ENCODE results near the gene LARP4B.

LARP4B gene

DNA sequence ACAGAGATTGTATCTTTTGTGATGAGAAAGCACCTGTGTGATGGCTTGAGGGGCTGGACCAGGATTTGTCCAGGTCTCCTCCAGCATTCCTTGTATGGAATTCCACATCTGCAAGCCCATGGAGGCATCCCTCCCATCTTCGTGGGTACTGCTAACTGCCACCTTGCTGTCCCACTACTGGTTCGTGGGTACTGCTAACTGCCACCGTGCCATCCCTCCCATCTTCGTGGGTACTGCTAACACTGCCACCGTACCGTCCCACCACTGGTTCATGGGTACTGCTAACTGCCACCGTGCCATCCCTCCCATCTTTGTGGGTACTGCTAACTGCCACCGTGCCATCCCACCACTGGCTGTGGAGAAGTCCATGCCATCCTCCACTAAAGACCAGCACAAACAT lies 111.7 kb downstream of the LARP4B start:
- Histone ChIP-seq H3K4me3 (ENCODE audit: insufficient read depth, low read depth, low read length) (no peak overlapping the region), H3K4me1 (ENCODE audit: control insufficient read depth, insufficient read depth, low read length) (no peaks in the 10 kb centered on the region), H3K27ac (ENCODE audit: insufficient read depth, low read depth, low read length, poor library complexity, severe bottlenecking) (no peak overlapping the region), H3K9me3 (ENCODE audit: control insufficient read depth, low read length) (no peaks in the 10 kb centered on the region), H3K27me3 (ENCODE audit: control insufficient read depth, insufficient read depth, low read length, poor library complexity, severe bottlenecking) (no peaks in the 10 kb centered on the region), H3K36me3 (ENCODE audit: control insufficient read depth, insufficient read depth, low read length) (peaks cover 56% of the 10 kb centered on the region)
- 93 to 95% methylated on average over 8 of the region's 8 CpGs for WGBS, 2 experiments

DNA sequence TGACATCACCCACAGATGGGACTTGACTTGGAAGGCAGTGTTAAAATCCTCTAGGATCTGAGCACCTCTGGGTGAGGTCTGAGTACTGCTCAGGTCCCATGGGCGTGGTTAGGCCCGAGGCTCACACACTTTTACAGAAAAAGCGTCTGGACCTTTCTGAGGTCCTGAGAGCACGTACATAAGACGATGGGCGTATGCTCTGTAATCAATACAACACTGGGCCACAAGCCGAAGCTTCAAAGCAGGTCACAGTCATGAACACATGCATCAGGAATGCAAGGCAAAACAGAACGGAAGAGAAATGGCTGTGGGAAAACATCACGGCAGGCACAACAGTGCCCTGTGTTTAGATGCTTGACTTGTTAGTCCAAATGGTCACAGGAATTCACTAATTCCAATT lies 112.2 kb downstream of the LARP4B start:
- H3K4me3 ChIP-seq (ENCODE audit: insufficient read depth, low read depth, low read length), result no peak overlapping the region
- H3K27me3 ChIP-seq (ENCODE audit: control insufficient read depth, insufficient read depth, low read length, poor library complexity, severe bottlenecking), result no peaks in the 10 kb centered on the region
- H3K9me3 ChIP-seq (ENCODE audit: control insufficient read depth, low read length), result no peaks in the 10 kb centered on the region
- H3K4me1 ChIP-seq (ENCODE audit: control insufficient read depth, insufficient read depth, low read length), result no peaks in the 10 kb centered on the region
- H3K27ac ChIP-seq (ENCODE audit: insufficient read depth, low read depth, low read length, poor library complexity, severe bottlenecking), result no peak overlapping the region
- 95 to 96% methylated on average over 9 of the region's 9 CpGs for WGBS, 2 experiments
- H3K36me3 ChIP-seq (ENCODE audit: control insufficient read depth, insufficient read depth, low read length), result peaks cover 57% of the 10 kb centered on the region

DNA sequence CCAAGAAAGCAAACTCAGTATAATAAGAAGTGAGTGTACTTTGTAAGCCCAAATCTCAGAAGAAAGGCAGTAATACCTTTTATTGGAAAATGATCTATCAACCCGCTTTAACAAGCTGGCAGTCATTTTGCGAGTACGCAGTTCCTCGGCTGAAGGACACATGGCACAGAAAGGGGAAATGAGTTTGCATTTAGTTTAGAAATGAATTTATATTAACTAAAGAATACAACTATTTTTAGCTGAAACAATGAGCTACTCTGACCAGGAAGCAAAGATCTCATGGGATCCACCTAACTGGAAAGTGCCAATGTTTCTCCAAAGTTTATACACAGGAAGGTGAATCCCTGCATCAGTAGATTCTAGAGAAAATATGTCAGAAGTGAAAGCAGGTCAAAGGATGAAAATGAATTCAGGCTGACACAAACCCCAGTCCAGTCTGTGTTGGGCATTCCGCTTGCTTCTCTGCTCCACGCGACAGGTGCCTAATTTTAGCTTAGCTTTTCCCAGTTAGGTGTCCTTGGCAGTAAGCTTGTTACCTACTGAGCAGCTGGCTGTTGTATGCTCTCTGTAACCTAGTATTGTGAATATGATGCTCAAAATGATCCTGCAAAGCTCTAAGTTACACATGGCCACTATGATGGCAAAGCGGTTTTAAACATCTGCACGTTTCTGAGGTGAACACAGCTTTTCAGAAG lies 112.8 kb downstream of the LARP4B start:
- no peak overlapping the region for H3K27ac ChIP-seq (ENCODE audit: insufficient read depth, low read depth, low read length, poor library complexity, severe bottlenecking)
- no peaks in the 10 kb centered on the region for H3K9me3 ChIP-seq (ENCODE audit: control insufficient read depth, low read length)
- H3K4me3 ChIP-seq (ENCODE audit: insufficient read depth, low read depth, low read length), result no peak overlapping the region
- no peaks in the 10 kb centered on the region for H3K4me1 ChIP-seq (ENCODE audit: control insufficient read depth, insufficient read depth, low read length)
- peaks cover 51% of the 10 kb centered on the region for H3K36me3 ChIP-seq (ENCODE audit: control insufficient read depth, insufficient read depth, low read length)
- H3K27me3 ChIP-seq (ENCODE audit: control insufficient read depth, insufficient read depth, low read length, poor library complexity, severe bottlenecking), result no peaks in the 10 kb centered on the region
- WGBS, 2 experiments, result 94 to 98% methylated on average over 6 to 9 of the region's 9 CpGs

DNA sequence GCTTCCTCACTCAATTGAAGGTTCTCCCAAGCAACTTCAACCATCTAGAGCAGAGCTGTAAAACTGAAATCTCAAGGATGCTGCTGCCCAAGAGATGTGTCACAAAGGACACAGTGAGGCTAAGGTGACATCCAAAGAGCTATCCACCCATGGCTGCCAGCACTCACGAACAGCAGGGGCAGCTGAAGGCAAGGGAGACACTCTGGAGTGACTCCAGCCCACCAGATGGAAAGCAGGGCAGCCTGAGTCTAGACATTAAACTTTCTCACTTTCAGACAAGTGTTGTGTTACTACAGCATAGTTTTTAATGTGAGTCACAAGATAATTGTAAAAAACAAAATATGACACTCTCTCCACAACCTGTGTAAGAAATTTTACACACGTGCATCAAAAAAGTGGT lies 113.5 kb downstream of the LARP4B start:
- no peak overlapping the region for H3K27ac ChIP-seq (ENCODE audit: insufficient read depth, low read depth, low read length, poor library complexity, severe bottlenecking)
- H3K36me3 ChIP-seq (ENCODE audit: control insufficient read depth, insufficient read depth, low read length), result peaks cover 49% of the 10 kb centered on the region

DNA sequence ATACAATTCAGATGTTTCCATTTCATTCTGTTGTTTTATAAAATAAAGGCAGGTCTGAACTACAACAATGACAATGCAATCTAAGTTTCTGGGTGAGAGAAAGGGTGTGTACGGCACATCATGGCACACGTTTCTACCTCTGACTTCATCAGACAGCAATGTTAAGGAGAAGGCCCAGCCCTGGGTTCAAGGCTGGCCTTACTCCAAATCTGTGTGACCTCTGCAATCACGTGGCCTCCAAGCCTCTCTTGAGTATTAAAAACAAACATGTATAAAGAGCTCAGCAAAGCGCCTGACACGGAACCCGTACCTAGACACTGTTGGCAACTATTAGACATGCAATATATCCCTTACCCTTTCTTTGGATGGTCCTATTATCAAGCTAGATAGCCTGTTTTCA lies 114.1 kb downstream of the LARP4B start:
- Histone ChIP-seq H3K4me1 (ENCODE audit: control insufficient read depth, insufficient read depth, low read length) (no peaks in the 10 kb centered on the region), H3K4me3 (ENCODE audit: insufficient read depth, low read depth, low read length) (no peak overlapping the region), H3K27me3 (ENCODE audit: control insufficient read depth, insufficient read depth, low read length, poor library complexity, severe bottlenecking) (no peaks in the 10 kb centered on the region), H3K9me3 (ENCODE audit: control insufficient read depth, low read length) (no peaks in the 10 kb centered on the region), H3K36me3 (ENCODE audit: control insufficient read depth, insufficient read depth, low read length) (peaks cover 52% of the 10 kb centered on the region), H3K27ac (ENCODE audit: insufficient read depth, low read depth, low read length, poor library complexity, severe bottlenecking) (no peak overlapping the region)
- 96 to 97% methylated on average over 6 of the region's 6 CpGs for WGBS, 2 experiments

More for the DNA sequence above, 113.5 kb downstream of the LARP4B start:
- H3K27me3 ChIP-seq (ENCODE audit: control insufficient read depth, insufficient read depth, low read length, poor library complexity, severe bottlenecking), result no peaks in the 10 kb centered on the region
- H3K4me1 ChIP-seq (ENCODE audit: control insufficient read depth, insufficient read depth, low read length), result no peaks in the 10 kb centered on the region
- 88 to 98% methylated on average over 1 of the region's 2 CpGs for WGBS, 2 experiments
- no peaks in the 10 kb centered on the region for H3K9me3 ChIP-seq (ENCODE audit: control insufficient read depth, low read length)
- no peak overlapping the region for H3K4me3 ChIP-seq (ENCODE audit: insufficient read depth, low read depth, low read length)

DNA sequence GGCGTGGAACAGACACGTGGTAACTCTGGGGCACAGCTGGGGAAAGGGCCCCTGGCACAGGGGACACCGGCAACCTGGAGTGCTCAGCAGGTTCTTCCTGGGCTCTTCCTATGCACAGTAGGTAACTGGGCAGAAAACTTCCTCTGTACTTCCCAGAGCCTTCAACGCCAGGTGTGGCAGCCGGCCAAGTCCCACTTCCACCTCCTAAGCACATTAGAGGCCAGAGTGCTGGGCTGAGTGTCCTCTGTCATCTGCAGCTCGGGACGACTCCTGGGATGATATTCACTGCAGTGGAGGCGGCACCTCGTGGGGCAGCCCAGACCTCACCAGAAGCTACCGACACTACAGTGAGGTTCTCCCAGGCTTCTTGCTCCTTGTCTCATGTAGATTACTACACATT lies 114.5 kb downstream of the LARP4B start:
- WGBS, 2 experiments, result 96% methylated on average over 10 of the region's 10 CpGs
- Histone ChIP-seq H3K4me3 (ENCODE audit: insufficient read depth, low read depth, low read length) (no peak overlapping the region), H3K36me3 (ENCODE audit: control insufficient read depth, insufficient read depth, low read length) (peaks cover 56% of the 10 kb centered on the region), H3K9me3 (ENCODE audit: control insufficient read depth, low read length) (no peaks in the 10 kb centered on the region), H3K27ac (ENCODE audit: insufficient read depth, low read depth, low read length, poor library complexity, severe bottlenecking) (no peak overlapping the region), H3K27me3 (ENCODE audit: control insufficient read depth, insufficient read depth, low read length, poor library complexity, severe bottlenecking) (no peaks in the 10 kb centered on the region), H3K4me1 (ENCODE audit: control insufficient read depth, insufficient read depth, low read length) (no peaks in the 10 kb centered on the region)

DNA sequence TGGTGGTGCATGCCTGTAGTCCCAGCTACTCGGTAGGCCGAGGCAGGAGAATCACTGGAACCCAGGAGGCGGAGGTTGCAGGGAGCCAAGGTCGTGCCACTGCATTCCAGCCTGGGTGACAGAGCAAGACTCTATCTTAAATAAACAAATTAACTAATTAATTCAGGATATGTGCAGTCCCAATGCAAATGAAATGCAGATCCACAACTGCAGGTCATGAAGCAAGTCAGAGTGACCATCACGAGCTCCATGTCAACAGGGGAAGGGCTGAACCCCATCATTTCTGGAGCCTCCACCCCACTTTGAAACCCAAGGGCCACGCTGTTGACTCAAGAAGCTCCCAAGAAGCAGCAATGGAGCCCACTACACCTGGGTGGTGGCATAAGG lies 115.4 kb downstream of the LARP4B start:
- no peak overlapping the region for H3K4me3 ChIP-seq (ENCODE audit: insufficient read depth, low read depth, low read length)
- 91 to 95% methylated on average over 6 of the region's 6 CpGs for WGBS, 2 experiments
- H3K9me3 ChIP-seq (ENCODE audit: control insufficient read depth, low read length), result no peaks in the 10 kb centered on the region
- H3K36me3 ChIP-seq (ENCODE audit: control insufficient read depth, insufficient read depth, low read length), result peaks cover 59% of the 10 kb centered on the region
- no peak overlapping the region for H3K27ac ChIP-seq (ENCODE audit: insufficient read depth, low read depth, low read length, poor library complexity, severe bottlenecking)
- H3K4me1 ChIP-seq (ENCODE audit: control insufficient read depth, insufficient read depth, low read length), result no peaks in the 10 kb centered on the region
- no peaks in the 10 kb centered on the region for H3K27me3 ChIP-seq (ENCODE audit: control insufficient read depth, insufficient read depth, low read length, poor library complexity, severe bottlenecking)

DNA sequence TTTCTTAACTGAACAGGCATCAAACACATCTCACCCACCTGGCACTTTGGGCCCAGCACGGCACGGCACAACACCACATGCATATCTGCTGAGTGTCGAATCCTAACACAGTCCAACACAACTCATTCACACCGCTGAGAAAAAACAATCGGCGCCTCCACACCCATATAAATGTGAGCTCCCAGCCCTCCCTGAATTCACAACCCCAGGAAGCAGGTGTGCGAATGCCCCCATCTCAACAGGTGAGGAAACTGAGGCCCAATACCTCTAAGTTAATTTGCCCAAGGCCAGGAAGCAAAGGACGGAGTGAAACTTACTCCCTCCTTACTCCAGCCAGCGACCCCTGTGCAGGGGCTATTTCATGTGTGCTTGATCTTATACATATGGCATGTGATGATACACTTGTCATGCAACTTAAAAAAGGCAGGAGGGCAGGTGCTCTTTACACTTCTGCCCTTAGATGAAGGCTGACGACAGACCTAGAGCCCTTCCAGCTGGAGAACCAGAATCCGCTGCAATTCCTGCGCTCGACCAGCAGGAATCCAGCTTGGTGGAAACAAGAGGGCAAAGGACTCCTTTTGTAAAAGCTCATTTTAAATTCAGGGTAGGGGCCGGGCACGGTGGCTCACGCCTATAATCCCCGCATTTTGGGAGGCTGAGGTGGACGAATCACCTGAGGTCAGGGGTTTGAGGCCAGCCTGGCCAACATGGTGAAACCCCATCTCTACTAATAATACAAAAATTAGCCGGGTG lies 116.0 kb downstream of the LARP4B start:
- peaks cover 53% of the 10 kb centered on the region for H3K36me3 ChIP-seq (ENCODE audit: control insufficient read depth, insufficient read depth, low read length)
- 86 to 91% methylated on average over 19 of the region's 19 CpGs for WGBS, 2 experiments

DNA sequence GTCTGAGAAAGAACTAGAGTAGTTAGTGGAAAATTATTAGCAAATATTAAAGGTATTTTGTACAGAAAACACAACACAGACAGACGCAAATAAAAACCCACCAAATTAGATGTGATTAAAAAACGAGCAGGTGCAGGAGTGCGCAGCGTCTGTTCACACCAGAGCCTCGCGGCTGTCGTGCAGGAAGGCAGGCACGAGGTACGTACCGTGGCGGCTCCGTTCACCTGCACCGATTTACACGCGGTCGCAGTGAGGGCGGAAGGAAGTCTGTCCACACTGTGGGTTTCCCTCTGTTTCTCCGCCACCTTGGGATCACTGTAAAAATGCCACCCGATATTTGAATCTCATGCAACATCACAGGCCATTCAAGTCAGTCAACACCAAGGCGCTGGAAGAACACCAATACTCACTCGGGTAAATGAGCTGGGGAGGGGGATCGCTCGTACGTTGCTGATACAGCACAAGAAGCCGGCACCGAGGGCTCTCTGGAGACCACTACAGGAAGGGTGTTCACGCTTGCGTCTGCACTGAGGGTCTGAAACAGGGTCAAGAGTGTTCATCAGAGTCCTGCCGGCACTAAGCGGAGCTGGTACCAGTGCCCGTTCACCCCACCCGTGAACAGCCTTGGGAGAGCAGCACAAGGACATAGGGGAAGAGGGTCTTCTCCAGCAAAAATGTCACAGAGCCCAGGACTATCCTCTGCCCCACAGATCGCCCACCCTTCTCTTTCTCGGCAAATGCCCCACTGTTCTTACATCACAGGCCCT lies 116.8 kb downstream of the LARP4B start:
- no peaks in the 10 kb centered on the region for H3K4me1 ChIP-seq (ENCODE audit: control insufficient read depth, insufficient read depth, low read length)
- no peaks in the 10 kb centered on the region for H3K9me3 ChIP-seq (ENCODE audit: control insufficient read depth, low read length)
- H3K36me3 ChIP-seq (ENCODE audit: control insufficient read depth, insufficient read depth, low read length), result peaks cover 51% of the 10 kb centered on the region
- H3K4me3 ChIP-seq (ENCODE audit: insufficient read depth, low read depth, low read length), result no peak overlapping the region
- 94 to 95% methylated on average over 34 of the region's 34 CpGs for WGBS, 2 experiments
- H3K27me3 ChIP-seq (ENCODE audit: control insufficient read depth, insufficient read depth, low read length, poor library complexity, severe bottlenecking), result no peaks in the 10 kb centered on the region
- H3K27ac ChIP-seq (ENCODE audit: insufficient read depth, low read depth, low read length, poor library complexity, severe bottlenecking), result no peak overlapping the region

More for the DNA sequence above, 116.0 kb downstream of the LARP4B start:
- Histone ChIP-seq H3K4me3 (ENCODE audit: insufficient read depth, low read depth, low read length) (no peak overlapping the region), H3K27me3 (ENCODE audit: control insufficient read depth, insufficient read depth, low read length, poor library complexity, severe bottlenecking) (no peaks in the 10 kb centered on the region), H3K4me1 (ENCODE audit: control insufficient read depth, insufficient read depth, low read length) (no peaks in the 10 kb centered on the region), H3K9me3 (ENCODE audit: control insufficient read depth, low read length) (no peaks in the 10 kb centered on the region), H3K27ac (ENCODE audit: insufficient read depth, low read depth, low read length, poor library complexity, severe bottlenecking) (no peak overlapping the region)

DNA sequence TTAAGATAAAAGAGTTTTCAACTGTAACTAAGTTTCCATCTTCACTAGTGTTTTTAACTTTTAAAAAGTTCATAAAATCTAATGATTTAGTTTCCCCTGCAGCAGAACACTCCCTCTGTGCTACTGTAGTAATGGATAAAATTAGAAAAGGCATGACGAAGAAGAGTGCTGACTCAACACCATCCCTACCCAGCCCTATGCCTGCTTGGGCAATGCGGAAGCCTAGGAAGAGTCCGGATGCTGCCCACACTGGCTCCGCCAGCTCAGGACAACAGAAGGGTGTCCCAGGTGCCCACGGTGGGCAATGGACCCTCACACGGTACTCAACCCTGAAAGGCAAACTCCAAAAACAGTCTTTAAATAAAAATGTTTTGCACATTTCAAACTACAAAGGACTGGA lies 118.2 kb downstream of the LARP4B start:
- no peaks in the 10 kb centered on the region for H3K9me3 ChIP-seq (ENCODE audit: control insufficient read depth, low read length)
- peaks cover 47% of the 10 kb centered on the region for H3K36me3 ChIP-seq (ENCODE audit: control insufficient read depth, insufficient read depth, low read length)
- H3K27ac ChIP-seq (ENCODE audit: insufficient read depth, low read depth, low read length, poor library complexity, severe bottlenecking), result no peak overlapping the region
- no peaks in the 10 kb centered on the region for H3K27me3 ChIP-seq (ENCODE audit: control insufficient read depth, insufficient read depth, low read length, poor library complexity, severe bottlenecking)
- H3K4me1 ChIP-seq (ENCODE audit: control insufficient read depth, insufficient read depth, low read length), result no peaks in the 10 kb centered on the region
- 95 to 97% methylated on average over 6 of the region's 6 CpGs for WGBS, 2 experiments
- no peak overlapping the region for H3K4me3 ChIP-seq (ENCODE audit: insufficient read depth, low read depth, low read length)
